Skin epidermis (tissue), 12 donors: ENCODE measurements around the gene APOO.

Source experiments
- H3K27ac ChIP-seq, 21 experiments: fragments of 200-600 bp; sonication (generic) in 11 of 21; one replicate each; pipeline ENCODE4 v1.5.0; 2020; ENCODE audit warnings: mild to moderate bottlenecking in 3 of 21, inconsistent platforms in 2 of 21, moderate library complexity in 2 of 21
- H3K4me3 ChIP-seq, 7 experiments: fragments of 200-600 bp; sonication (generic) in 2 of 7; one replicate each; pipeline ENCODE4 v1.5.0; 2020; ENCODE audit warnings: inconsistent platforms in 2 of 7, mild to moderate bottlenecking in 2 of 7, moderate library complexity in 1 of 7

Gene APOO

GRCh38 chrX:23826653-23827052 is 81.1 kb downstream of the APOO start:
- no peak overlapping the region for H3K4me3 ChIP-seq
- no peak overlapping the region for H3K27ac ChIP-seq

GRCh38 chrX:23826216-23826615 is 81.5 kb downstream of the APOO start:
- Histone ChIP-seq H3K4me3 (no peak overlapping the region), H3K27ac (no peak overlapping the region)

- no peak overlapping the region for H3K27ac ChIP-seq
- no peak overlapping the region for H3K4me3 ChIP-seq
These were observed 82.1 kb downstream of the APOO start for GRCh38 chrX:23825675-23826074.

DNA sequence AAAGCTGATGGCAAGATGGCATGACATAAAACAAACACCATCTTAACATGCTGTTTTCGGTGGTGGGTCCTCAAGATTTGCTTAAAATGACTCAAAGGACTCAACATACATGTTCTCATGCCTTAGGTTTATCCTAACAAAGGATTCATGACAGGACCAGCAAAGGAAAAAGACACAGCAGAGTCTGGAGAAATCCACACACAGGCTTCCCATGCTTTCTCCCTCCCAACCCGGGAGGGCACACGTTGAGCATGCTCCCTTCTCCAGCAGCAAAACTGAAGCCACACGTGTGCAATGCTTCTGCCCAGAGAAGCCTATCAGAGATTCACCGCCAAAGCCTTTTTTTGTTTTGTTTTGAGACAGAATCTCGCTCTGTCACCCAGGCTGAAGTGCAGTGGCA is 84.9 kb downstream of the APOO start:
- peak overlapping the region in 1 of 21 experiments; percentile 45 for H3K27ac ChIP-seq
- H3K4me3 ChIP-seq = no peak overlapping the region

GRCh38 chrX:23822397-23822796 is 85.3 kb downstream of the APOO start:
- Histone ChIP-seq H3K27ac (no peak overlapping the region), H3K4me3 (no peak overlapping the region)

- Histone ChIP-seq H3K27ac (peak overlapping the region in 1 of 21 experiments; percentile 10), H3K4me3 (no peak overlapping the region)
These were observed 85.9 kb downstream of the APOO start for GRCh38 chrX:23821847-23822246.

DNA sequence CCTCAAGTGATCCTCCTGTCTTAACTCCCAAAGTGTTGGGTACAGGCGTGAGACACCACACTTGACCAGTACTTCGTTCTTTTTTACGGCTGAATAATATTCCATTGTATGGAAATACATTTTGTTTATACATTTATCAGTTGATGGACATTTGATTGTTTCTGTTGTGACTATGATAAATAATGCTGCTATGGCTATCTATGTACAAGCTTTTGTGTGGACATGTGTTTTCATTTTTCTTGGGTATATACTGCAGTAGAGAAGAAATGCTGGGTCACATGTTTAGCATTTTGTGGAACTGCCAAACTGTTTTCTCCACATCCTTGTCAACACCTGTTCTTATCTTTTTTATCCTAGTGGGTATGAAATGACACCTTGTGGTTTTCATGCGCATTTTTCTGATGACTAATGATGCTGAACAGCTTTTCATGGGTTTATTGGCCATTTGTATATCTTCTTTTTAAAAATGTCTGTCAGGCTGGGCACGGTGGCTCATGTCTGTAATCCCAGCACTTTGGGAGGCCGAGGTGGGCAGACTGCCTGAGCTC is 87.4 kb downstream of the APOO start:
- Histone ChIP-seq H3K27ac (no peak overlapping the region), H3K4me3 (no peak overlapping the region)

DNA sequence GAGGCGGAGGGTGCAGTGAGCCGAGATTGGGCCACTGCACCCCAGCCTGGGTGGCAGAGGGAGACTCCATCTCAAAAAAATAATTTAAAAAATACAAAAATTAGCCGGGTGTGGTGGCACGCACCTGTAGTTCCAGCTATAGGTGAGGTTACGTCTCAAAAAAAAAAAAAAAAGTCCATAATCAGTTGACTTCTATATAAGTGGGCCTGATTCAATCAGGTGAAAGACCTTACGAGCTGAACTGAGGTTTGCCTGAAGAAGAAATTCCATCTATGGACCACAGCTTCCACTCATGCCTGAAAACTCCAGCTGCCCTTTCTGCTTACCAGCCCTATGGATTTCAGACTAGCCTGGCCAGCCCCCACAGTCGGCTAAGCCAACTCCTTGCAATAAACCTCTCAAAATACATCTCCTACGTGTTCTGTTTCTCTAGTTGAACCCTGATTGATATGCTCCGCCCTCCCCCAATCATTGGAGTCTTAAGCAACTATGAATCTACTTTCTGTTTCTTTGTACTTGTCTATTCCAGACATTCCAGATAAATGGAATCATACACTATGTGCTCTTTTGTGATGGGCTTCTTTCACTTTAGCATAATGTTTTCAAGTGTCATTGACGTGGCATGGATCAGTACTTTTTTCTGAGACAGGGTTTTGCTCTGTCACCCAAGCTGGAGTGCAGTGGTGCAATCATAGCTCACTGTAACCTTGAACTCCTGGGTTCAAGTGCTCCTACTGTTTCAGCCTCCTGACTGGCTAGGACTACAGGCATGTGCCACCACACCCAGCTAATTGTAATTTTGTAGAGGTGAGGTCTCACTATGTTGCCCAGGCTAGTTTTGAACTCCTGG is 88.1 kb downstream of the APOO start:
- Histone ChIP-seq H3K4me3 (no peak overlapping the region), H3K27ac (no peak overlapping the region)

GRCh38 chrX:23817979-23818336 is 89.8 kb downstream of the APOO start:
- Histone ChIP-seq H3K27ac (no peak overlapping the region), H3K4me3 (no peak overlapping the region)

DNA sequence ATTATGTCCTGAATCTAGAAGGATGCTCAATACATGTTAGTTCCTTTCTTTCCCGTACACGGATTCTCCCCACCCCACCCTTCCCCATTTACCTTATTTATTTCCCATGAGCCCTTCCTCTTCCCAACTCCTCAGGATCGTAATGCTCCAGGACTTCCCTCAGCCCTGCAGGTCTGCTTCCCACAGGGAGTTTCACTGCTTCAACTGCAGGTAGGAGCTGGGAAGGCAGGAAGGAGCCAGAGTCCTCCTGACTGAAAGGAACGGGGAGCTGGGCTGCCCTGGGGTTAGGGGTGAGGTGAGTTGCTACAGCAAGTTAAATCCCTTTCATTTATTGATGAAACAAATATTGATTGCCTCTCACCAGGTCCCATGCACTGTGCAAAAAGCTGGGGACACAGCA is 91.6 kb downstream of the APOO start:
- Histone ChIP-seq H3K4me3 (no peak overlapping the region), H3K27ac (no peak overlapping the region)

- no peak overlapping the region for H3K27ac ChIP-seq
- H3K4me3 ChIP-seq = no peak overlapping the region
These were observed 92.4 kb downstream of the APOO start for GRCh38 chrX:23815376-23815775.

- Histone ChIP-seq H3K4me3 (no peak overlapping the region), H3K27ac (no peak overlapping the region)
These were observed 93.9 kb downstream of the APOO start for GRCh38 chrX:23813808-23814207.

GRCh38 chrX:23811656-23812055 is 96.1 kb downstream of the APOO start:
- H3K4me3 ChIP-seq = no peak overlapping the region
- peak overlapping the region in 3 of 21 experiments; percentile 11 to 63 (median 37) for H3K27ac ChIP-seq

DNA sequence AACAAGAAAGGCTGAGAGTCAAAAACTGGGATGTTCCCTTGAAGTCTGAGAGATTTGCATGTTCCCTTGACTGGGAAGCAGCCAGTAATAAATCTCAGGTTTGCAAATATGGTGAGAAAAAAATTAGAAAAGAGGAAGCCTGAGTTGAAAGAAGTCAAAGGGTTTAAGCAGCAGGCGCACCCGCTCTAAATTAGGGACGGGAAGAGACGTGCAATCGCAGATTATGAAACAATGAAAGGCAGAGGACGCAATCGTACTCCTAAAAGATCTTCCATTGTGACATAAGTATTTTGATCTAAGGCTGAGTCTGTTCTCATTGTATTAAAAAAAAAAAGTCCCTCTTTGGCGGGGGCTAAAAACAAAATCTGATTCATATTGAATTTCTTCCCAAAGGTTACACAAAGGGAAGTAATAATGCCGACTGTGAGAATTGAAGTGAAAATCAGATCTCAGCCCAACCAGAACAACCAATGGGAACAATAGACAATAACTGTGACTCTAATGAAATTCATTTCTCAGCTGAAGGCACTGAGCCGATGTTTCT is 96.6 kb downstream of the APOO start:
- Histone ChIP-seq H3K27ac (peak overlapping the region in 6 of 21 experiments; percentile 3 to 63 (median 24)), H3K4me3 (no peak overlapping the region)

DNA sequence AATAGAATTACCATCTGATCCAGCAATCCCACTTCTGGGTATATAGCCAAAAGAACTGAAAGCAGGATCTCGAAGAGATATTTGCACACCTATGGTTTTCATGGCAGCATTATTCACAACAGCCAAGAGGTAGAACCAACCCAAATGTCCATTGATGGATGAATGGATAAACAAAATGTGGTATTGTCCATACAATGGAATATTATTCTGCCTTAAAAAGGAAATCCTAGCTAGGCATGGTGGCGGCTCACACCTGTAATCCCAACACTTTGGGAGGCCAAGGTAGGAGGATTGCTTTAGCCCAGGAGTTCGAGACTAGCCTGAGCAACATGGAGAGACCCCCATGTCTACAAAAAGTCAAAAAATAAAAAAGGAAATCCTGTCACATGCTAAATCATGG is 97.5 kb downstream of the APOO start:
- H3K27ac ChIP-seq = peak overlapping the region in 2 of 21 experiments; percentile 37
- no peak overlapping the region for H3K4me3 ChIP-seq

DNA sequence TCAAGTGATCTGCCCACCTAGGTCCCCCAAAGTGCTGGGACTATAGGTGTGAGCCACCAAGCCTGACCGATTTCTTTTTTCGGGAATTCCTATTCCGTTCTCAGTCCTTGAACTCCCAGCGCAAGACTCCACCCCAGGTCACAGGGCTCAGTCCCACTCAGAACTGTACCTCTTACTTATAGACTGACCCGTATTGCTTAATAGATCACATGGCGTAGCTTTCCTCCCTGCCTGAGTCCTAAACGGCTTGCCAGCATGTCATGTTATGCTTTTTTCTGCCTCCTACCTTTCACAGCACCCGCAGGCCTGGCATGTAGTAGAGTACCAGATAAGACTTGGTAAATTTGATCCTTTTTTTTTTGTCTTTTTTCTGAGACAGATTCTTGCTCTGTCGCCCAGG is 102.3 kb downstream of the APOO start:
- Histone ChIP-seq H3K4me3 (no peak overlapping the region), H3K27ac (no peak overlapping the region)

GRCh38 chrX:23804578-23804977 is 103.2 kb downstream of the APOO start:
- Histone ChIP-seq H3K27ac (peak overlapping the region in 2 of 21 experiments; percentile 20 to 29), H3K4me3 (no peak overlapping the region)

- Histone ChIP-seq H3K4me3 (no peak overlapping the region), H3K27ac (peak overlapping the region in 2 of 21 experiments; percentile 20 to 29)
These were observed 103.8 kb downstream of the APOO start for GRCh38 chrX:23803931-23804381.

DNA sequence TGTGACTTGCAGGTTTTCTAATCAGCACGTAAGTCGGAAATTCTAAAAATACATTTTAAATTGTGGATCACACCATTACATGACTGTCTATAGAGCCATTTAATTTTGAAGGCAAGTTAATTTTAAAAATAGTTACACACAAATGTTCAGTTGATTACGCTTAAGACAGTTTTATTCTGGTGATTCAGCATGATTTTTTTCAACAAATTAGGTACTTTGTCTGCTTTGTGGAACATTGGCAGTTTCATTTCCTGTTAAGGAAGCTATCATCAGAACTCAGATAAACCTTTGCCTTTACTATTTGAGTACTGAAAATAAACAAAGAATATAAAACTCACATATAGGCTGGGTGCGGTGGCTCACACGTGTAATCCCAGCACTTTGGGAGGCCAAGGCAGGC is 105.3 kb downstream of the APOO start:
- Histone ChIP-seq H3K27ac (peak overlapping the region in 1 of 21 experiments; percentile 43), H3K4me3 (no peak overlapping the region)

- H3K4me3 ChIP-seq = no peak overlapping the region
- H3K27ac ChIP-seq = no peak overlapping the region
These were observed 108.2 kb downstream of the APOO start for GRCh38 chrX:23799469-23800065.
